Middle frontal gyrus (tissue), 1 donor: ENCODE data around the gene TSC22D1.

ENCODE experiments used
- DNase-seq: peaks from one replicate; pipeline ENCODE4 v3.0.0-alpha.2; 2015; ENCODE audit warnings: low spot score; ENCODE audit errors: extremely low spot score

Gene TSC22D1

DNA sequence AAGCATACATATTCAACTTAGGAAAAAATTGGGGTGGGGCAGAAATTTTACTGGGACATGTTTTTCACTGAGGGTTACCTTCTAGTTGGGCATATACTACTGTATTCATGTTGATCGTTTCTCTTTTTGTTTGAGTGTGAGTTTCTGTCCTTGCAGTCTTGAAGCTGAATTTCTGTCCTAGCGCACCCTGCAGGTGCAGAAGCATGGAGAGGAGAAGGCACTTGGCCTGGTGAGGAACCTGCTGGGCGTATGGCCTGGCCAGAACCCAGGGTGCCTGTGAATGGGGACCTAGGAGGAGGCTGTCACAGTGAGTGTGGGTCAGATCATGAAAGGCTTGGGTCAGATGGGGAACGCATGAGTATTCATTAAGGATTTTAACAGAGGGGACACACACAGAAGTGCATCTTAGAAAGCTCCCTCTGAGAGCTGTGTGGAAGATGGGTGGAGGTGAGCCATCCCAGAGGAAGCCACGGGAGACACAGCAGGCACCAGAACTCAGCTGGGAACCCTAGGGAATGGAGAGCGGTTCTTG, 165.7 kb downstream of the TSC22D1 start:
- no peak for DNase-seq

DNA sequence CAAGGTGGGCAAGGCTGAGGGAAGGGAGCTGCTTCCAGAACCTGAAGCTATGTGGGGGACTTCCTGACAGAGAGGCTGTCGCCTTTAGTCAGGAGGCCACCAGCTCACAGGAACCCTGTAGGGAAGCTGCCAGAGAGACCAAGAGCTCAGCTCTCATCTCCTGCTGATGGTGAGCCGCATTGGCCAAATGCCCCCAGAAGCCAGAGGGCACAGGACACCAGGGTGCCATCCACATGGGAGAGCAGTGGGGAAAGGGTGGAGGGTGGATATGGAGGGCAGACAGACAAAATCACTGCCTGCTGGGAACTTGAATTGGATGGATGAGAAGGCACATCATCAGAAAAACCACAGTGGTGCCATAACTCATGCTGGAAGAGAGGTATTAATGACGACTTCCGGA, 166.5 kb downstream of the TSC22D1 start:
- no peak for DNase-seq

DNA sequence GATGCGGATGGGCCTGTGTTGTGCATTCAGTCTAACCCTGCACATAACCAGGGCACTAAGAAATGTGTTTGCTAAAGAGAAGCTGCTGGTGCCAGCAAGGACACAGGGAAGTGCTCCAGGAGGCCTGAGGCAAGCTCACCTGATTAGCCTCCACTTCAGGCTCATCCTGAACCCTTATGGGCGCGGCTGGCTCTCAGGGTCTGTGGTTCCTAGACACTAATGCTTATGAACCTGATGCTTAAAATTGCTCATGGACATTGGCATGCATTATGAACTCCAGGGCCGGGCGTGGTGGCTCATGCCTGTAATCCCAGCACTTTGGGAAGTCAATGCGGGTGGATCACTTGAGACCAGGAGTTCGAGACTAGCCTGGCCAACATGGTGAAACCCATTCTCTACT, 168.2 kb downstream of the TSC22D1 start:
- DNase-seq: no peak

DNA sequence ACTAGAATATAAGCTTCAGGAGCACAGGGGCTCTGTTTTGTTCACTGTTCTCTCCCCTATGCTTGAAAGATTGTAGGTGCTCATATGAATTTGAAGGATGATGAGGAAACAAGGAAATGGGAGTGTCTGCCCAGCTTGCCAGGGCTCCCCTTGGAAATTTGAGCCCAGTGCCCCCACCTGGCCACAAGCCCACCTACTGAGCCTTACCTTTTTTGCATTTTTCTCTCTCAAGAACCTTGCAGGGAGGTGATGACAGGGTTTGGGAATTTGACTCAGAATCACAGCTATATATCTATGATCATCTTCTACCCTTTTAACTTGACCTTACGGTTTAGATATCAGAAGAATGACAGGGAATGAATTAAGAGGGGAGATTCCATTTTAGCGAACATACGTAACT, 168.8 kb downstream of the TSC22D1 start:
- no peak for DNase-seq

DNA sequence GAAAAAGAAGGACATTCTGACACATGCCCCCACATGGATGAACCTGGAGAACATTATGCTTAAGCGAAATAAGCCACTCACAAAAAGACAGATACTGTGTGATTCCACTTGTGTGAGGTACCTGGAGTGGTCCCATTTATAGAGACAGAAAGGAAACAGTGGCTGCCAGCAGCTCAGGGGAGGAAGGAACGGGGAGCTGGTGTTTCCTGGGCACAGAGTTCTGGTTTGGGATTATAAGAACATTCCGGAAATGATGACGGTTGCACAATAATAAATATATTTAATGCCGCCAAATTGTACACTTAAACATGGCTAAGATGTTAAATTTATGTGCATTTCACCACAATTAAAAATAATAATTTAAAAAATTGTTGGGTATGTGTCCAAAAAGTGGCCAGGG, 169.5 kb downstream of the TSC22D1 start:
- no peak for DNase-seq

DNA sequence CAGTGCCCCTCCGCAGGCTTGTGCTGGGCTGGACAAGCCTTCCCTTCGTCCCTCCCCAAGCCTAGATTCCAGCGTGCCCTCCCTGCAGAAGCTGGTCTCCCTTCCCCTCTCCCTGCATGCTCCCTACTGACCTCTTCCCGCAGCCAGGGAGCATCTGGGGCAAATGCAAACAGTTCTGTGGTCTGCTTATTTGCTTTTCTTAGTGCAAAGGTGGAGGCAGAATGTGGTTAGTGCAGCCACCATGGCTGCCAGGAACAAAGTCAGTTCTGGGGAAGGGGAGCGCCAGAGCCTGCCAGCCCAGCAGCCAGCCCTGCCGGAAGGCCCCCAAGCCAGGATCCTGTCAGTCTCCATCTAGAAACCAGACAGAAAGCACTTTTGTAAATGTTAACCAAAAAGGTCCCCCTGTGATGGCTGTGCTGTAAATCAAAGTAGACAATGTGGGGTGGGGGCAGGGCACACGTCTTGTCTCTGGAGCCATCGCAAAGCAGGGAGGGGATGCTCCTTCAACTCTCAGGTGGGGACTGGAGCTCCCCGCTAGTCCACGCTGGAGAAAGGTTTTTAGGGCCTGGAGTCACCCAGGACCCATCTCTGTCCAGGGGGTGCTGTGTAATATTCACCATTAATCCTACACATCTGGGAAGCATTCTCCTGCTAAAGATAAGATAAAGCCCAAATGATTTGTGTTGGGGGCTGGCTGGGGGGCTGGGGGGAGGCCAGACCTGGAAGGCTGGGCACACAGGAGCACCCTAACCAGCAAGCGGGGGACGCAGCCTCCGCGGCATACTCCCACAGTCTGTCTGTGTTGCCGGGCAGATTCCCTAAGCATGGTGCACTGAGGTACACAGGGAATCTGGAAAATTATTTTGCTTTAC, 171.6 kb downstream of the TSC22D1 start:
- DNase-seq: no peak

DNA sequence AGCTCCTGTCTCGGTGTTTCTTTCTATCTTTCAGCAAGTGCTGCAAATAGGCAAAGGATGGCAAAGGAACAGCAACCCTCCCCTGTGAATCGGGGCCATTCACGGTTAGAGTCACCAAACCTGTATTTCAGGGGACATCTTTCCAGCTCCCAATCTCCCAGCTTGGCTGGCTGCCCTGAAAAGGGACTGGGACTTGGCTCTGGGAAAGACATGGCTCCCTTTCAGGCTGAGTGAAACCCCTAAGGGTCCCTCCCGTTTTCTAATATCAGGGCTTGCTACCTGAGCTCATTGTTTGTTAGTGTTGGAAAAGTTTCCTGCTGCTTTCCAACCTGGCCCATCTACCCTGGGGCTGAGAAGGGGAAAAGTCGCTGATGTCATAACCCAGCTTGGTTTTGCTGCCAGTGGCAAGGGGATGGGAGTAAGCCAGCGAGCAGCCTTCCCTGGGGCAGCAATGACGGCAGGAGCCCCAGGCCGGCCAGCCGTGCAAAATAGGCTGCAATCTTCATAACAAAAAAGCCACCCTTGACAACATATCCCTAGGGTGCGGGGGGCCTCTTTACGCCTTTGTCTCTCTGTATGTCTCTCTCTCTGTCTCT, 172.6 kb downstream of the TSC22D1 start:
- DNase-seq: no peak

DNA sequence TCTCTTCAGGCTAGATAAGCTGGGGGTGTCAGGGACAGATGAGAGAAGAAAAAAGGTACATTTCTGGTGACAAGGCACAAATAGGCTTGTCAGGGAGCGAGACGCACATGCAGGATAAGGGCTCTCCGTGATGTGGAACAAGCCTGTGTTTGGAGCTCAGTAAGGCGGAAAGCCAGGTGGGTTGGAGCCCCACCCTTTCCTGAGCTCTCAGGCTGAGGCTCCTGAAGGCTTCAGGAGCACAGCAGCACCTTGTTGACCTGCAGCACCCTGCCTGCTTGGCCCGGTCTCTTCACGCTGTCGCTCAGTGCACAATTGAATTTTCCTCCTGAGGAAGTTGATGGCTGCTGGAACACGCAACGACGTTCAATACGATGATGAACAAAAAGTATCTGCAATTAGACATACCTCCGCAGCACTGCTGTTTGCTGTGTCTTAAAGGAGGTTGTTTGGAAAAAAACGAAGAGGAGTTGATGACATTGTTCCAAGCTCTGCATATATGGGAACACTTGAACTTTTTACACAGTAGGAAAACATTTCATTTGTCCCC, 173.2 kb downstream of the TSC22D1 start:
- no peak for DNase-seq

DNA sequence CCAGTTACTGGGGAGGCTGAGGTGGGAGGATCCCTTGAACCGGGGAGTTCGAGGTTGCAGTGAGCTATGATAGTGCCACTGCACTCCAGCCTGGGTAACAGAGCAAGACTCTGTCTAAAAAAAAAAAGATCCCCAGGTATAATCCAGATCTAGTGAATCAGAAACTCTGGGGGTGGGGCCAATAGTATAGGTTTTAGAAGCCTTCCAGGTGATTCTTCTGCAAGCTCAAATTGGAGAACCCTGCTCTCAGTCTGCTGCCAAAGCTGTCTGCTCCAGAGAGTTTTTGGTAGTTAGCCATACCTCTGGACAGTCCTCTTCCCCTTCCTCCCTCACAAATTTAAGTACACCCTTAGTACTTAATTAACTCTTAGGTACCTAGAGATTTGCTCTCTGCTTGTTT, 174.6 kb downstream of the TSC22D1 start:
- DNase-seq: no peak

DNA sequence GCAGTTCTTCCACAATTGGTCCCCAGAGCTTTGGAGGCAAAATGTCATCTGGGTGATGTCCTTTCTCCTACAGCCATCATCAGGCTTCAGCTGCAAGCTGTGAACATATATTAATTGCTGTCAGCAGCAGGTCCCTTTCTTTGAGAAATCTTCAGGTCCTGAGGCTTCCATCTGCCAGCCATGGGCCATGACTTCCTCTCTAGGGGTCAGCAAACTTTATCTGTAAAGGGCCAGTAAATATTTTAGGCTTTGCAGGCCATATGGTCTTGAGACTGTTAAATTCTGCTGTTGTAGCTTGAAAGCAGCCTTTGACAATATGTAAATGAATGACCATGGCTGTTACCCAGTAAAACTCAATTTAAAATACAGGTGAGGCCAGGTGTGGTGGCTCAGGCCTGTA, 175.4 kb downstream of the TSC22D1 start:
- no peak for DNase-seq

DNA sequence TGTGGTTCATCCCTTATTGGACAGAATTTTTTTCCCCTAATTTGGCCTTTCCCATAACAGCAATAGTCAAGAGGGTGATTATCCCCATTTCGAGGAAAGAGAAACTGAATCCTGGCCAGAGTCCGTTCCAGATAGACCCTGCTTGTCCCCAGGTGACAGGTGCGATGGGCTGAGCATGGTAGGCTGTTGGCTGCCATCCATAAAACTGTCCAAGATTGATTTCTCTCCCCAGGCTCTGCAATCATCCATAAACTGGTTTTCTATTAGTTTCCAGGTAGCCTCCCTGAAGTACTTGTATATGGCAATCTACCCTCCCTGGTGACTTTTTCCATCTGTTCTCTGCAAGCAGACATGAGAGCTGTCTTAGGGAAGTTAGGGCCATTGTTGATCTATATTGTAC, 177.1 kb downstream of the TSC22D1 start:
- DNase-seq: no peak

DNA sequence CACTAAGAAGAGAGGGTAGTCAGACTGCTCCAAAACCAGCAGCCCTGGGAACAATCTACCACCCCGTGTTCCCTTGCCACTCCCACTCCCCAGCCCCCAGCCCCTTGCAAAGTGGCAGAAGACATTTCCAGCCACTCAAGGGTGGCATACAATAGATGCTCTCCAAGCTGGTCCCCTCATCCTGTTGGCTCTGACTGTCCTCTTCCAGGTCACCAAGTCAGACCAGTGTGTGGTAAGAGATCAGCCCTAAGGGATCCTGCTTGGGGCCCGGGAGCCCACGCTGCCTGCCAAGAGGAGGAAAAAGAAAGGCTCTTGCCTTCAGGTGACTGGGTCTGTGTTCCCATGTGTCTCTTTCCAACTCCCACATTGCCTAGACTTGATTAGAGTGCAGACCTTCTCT, 177.5 kb downstream of the TSC22D1 start:
- DNase-seq: no peak

DNA sequence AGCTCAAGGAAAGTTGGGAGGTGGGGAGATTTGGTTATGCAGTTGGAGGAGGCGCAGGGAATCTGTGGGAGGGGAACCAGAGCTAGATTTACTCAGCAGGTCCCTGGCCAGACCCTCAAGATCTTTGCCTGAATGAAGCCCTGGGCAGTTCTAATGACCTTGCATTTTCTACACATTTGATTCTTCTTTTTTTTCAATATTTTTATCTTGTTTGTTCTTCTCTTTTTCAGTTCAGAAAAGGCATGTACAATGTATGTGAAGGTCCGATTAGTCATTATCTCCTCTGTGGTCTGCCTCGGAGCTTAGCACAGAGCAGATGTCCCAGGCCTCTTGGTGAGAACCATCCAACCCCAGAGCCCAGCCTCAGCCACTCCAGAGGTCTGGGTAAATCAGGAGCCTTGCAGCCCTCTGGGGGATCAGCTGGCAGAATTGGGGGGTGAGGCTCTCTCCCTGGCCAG, 178.3 kb downstream of the TSC22D1 start:
- DNase-seq: no peak

DNA sequence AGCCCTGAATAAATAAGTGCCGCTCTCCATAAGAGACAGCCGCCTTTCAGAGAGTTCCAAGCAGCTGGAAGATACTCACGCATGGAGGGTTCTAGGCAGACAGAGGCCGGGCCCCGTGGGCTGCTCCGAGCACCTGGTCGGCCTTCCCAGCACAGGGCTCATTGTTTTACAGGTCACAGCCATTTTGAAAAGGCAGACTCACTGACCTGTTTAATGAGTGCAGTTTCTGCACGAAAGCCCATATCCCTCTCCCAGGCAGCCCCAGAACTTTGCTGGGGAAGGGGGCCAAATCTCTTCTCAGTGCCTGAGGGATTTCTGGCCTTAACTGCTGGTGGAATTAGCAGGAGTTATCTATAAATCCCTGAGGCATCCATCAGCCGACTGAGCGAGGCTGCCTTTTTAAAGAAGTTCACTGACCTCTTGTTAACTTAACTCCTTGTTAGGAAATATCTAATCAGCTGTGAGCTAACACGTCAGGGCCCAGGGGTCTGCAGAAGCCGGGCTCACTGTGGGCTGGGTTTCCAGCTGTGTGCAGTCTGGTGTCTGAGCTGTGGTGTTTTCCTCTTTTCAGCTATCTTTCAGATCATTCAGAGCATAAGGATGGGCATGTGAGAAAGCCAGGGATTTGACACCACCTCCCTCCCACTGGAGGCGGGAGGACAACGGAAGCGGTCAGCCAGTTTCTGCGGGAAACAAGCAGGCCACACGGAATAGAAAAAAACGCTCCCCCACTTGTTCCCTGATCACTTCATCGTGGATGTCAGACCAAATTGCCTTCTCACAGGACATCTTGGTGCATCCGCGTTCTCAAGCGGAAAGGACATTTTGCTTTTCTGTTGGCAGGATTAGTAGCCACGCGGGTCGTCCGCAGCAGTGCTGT, 179.2 kb downstream of the TSC22D1 start:
- no peak for DNase-seq

DNA sequence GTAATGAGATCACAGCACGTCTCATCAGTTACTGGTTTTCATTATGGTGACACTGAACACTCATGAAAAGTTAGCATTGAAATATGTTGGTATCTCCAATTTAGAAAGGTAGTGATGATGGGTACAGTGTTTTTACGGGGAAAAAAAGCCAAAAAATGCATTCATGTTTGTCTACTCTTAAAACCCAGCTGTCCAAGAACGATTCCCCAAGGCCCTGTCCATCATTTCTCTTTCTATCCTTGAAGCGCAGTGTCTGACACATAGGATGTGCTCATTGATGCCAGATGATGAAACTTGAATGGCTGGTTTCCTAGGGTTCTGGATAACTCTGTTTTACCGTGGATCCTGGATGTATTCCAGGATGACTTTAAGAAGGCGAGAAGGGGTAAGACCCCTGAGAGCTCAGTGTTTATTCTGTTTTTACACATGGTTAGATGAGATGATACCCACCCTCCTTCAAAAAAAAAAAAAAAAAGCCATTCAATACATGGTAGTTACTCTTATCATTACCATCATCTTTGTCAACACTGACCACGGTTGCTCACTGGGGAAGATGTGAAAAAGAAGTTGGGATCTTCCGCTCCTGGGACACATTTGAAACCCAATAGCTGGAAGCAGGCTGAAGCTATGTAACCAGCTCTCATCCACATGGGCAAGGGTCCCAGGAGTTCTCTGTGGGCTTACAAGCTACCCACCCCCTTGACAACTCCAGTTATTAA, 180.0 kb downstream of the TSC22D1 start:
- DNase-seq: no peak

DNA sequence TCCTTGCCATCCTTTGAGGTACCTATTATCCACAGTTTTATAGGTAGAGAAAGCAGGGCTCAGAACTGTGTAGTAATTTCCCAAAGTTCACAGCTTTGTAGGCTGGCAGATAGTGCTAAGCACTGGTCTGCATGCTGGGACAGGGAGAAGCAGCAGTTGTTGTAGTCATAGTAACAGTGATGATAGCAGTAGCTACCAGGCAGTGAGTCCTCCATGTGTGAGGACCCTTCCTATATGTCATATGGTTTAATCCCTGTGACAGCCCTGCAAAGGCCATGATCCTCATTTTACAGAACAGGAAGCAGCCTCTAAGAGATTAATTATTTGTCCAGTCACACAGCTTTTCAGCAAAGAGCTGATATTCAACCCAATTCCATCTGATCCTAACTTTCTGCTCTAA, 181.5 kb downstream of the TSC22D1 start:
- DNase-seq: no peak

DNA sequence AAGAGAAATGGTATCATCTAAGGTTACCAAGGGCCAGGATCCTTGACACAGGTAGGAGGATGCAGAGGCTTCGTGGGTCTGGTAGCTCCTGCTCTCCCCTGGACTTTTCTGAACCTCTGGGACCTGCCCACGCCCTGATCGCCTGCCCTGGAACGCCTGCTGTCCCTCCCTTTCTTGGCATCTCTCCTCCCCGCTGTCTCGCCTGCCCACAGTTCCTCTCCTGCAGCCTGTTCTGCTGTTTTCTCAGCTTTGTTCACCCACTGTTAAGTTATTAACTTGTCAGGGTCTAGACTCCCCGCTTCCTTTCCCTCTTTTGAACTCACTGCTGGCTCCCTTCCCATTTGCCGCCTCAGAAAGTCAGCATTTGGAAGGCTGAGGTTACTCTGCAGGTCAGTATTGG, 182.7 kb downstream of the TSC22D1 start:
- DNase-seq: no peak

DNA sequence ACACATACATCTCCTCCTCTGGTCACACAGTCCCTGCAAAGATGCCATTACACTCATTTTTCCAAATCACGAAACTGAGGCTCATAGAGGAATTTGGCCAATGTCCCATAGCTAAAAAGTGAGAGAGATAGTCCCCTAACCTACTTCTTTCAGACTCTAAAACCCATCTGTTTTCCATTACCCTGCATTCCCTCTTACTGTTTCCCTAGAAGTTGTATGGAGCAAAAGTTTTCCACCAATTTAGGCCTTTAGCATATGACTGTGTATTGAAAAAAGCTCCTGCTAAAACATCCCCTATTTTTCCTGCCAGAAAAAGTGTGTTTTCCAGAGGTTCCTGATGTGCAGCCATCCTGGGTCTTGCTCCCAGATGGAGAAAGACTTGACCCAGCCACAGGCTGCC, 186.3 kb downstream of the TSC22D1 start:
- no peak for DNase-seq

DNA sequence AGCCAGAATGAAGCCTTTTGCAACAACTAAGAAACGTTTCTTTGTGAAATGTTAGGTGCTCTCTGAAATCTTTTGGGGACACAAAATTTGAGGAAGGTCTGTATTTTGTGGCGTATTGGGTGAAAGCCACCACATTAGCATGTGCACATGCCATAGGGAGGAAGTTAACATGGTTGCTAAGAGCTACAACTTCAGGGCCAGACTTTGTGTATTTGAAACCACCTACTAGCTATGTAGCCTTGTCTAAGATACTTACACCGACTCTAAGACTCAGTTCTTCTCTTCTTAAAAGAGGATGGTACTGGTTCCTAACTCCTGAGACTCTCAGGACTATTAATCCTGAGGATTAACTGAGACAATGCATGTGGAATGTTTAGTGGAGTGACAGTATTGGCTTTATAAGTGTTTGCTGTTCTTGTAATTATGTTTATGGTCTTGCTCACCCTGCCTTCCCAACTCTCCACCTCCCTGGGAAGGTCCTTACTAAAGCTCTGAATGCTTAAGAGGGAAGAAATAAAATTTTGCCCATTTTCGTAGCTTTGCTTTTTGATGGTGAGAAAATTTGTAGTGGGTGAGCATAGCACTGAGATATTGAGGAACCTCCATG, 187.0 kb downstream of the TSC22D1 start:
- DNase-seq: no peak

DNA sequence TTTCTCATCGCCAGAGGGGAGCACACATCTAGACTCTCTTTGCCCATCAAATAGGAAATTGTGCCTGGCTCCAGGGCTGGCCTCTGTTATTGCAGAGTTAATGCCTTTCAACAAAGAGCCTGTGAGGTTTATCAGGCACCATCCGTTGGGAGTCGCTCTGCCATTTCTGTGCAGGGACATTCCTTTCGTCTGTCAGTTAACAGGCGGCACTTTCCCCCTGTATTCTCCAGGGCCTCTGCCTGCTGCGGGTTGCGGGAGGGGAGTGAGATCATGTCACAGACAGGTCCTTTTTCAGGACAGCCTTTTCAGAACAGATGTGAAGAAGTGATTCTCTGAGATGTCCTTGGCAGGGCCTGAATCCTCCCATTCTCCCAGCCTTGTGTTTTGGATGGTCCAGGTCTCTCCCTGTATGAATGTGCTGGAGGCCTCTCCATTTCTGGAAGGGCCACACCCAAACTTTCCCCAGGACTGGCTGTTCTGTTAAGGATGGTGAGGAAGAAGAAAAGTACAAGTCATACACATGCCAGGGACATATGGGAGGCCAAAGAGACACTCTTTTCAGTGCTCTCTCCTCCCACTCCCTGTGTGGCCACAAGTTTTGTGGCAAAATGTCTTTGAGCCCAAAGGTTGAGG, 187.6 kb downstream of the TSC22D1 start:
- DNase-seq: no peak
